Neural cell (in vitro differentiated cells): Measurements from ENCODE around the gene CTDNEP1. TPM values are rescaled to one million over a fixed set of nuclear protein-coding genes. Genes with fewer than 3 reads are reported as not detected.

Source experiments
- H2AFZ ChIP-seq: fragments of 200-600, 300-800 bp; sonication (generic), shearing (Covaris generic); 2 replicates; pipeline ENCODE4 v1.6.0; 2014; ENCODE audit warnings: low read depth, mild to moderate bottlenecking, antibody characterized with exemption, low read length, moderate library complexity
- H3F3A ChIP-seq: fragments of 200-600 bp; shearing (Covaris generic); 2 replicates; pipeline ENCODE4 v1.6.1; 2016; ENCODE audit warnings: mild to moderate bottlenecking, moderate library complexity, mixed read lengths, antibody characterized with exemption, low read length; ENCODE audit not compliant: insufficient read depth, poor library complexity, severe bottlenecking
- H3K27ac ChIP-seq: fragments of 200-600, 300-800 bp; sonication (generic), shearing (Covaris generic); 2 replicates; pipeline ENCODE4 v1.5.1; 2014; ENCODE audit warnings: mild to moderate bottlenecking, low read length, moderate library complexity
- H3K27me3 ChIP-seq: fragments of 300-800, 200-600 bp; sonication (generic), shearing (Covaris generic); 2 replicates; pipeline ENCODE4 v1.6.0; 2014; ENCODE audit warnings: mild to moderate bottlenecking, low read depth, low read length, moderate library complexity; ENCODE audit not compliant: insufficient read depth
- H3K36me3 ChIP-seq: fragments of 300-800, 200-600 bp; sonication (generic), shearing (Covaris generic); 2 replicates; pipeline ENCODE4 v1.5.1; 2014; ENCODE audit warnings: mild to moderate bottlenecking, antibody characterized with exemption, low read length, moderate library complexity; ENCODE audit not compliant: insufficient read depth
- H3K4me2 ChIP-seq: fragments of 300-800, 200-600 bp; sonication (generic), shearing (Covaris generic); 2 replicates; pipeline ENCODE4 v1.6.0; 2014; ENCODE audit warnings: mild to moderate bottlenecking, low read length
- H3K4me3 ChIP-seq: fragments of 300-800, 200-600 bp; sonication (generic), shearing (Covaris generic); 2 replicates; pipeline ENCODE4 v1.5.1; 2014; ENCODE audit warnings: mild to moderate bottlenecking, low read length, moderate library complexity
- H3K79me2 ChIP-seq: fragments of 200-600 bp; shearing (Covaris generic); replicated peaks from 2 replicates; pipeline ENCODE4 v1.6.0; 2014; ENCODE audit warnings: mild to moderate bottlenecking, low read length, moderate library complexity; ENCODE audit not compliant: insufficient read depth
- H3K9ac ChIP-seq: fragments of 300-800, 200-600 bp; sonication (generic), shearing (Covaris generic); 2 replicates; pipeline ENCODE4 v1.6.1; 2016; ENCODE audit warnings: mild to moderate bottlenecking, low read length, mixed read lengths
- H3K9me2 ChIP-seq: fragments of 200-600 bp; shearing (Covaris generic); 2 replicates; pipeline ENCODE4 v1.6.1; 2016; ENCODE audit warnings: mild to moderate bottlenecking, low read length, mixed read lengths; ENCODE audit not compliant: insufficient read depth
- H3K9me3 ChIP-seq: fragments of 200-600, 300-800 bp; sonication (generic), shearing (Covaris generic); 2 replicates; pipeline ENCODE4 v1.6.1; 2016; ENCODE audit warnings: mild to moderate bottlenecking, mixed run types, low read length, moderate library complexity, mixed read lengths
- H4K20me1 ChIP-seq: fragments of 200-600 bp; shearing (Covaris generic); 2 replicates; pipeline ENCODE4 v1.6.1; 2016; ENCODE audit warnings: mild to moderate bottlenecking, mixed run types; ENCODE audit not compliant: insufficient read depth
- CTCF ChIP-seq: fragments of 450-650 bp; IDR thresholded peaks from 2 replicates; pipeline ENCODE4 v1.5.1; 2014; ENCODE audit warnings: antibody characterized with exemption, mild to moderate bottlenecking, moderate library complexity; ENCODE audit not compliant: poor library complexity, severe bottlenecking
- EP300 ChIP-seq: fragments of 450-650 bp; conservative IDR thresholded peaks from 2 replicates; pipeline ENCODE4 v1.6.1; 2014; ENCODE audit warnings: antibody characterized with exemption, mild to moderate bottlenecking, moderate library complexity; ENCODE audit not compliant: poor library complexity, severe bottlenecking
- EZH2 ChIP-seq: fragments of 200-600, 300-800 bp; shearing (Covaris generic), sonication (generic); IDR thresholded peaks from 2 replicates; pipeline ENCODE4 v1.6.1; 2014; ENCODE audit warnings: antibody characterized with exemption, low read length, borderline replicate concordance, mild to moderate bottlenecking; ENCODE audit not compliant: insufficient read depth, poor library complexity, severe bottlenecking
- MXI1 ChIP-seq: fragments of 450-650 bp; conservative IDR thresholded peaks from 2 replicates; pipeline ENCODE4 v1.6.1; 2014; ENCODE audit warnings: antibody characterized with exemption, mild to moderate bottlenecking; ENCODE audit not compliant: poor library complexity, severe bottlenecking
- POLR2AphosphoS5 ChIP-seq: IDR thresholded peaks from 2 replicates; pipeline ENCODE4 v1.6.1; 2012
- RAD21 ChIP-seq: fragments of 450-650 bp; conservative IDR thresholded peaks from 2 replicates; pipeline ENCODE4 v1.6.1; 2014; ENCODE audit warnings: antibody characterized with exemption, mild to moderate bottlenecking, moderate library complexity
- REST ChIP-seq: IDR thresholded peaks from 2 replicates; pipeline ENCODE4 v1.6.1; 2012; ENCODE audit warnings: borderline replicate concordance
- SMC3 ChIP-seq: fragments of 450-650 bp; conservative IDR thresholded peaks from 2 replicates; pipeline ENCODE4 v1.6.1; 2014; ENCODE audit warnings: antibody characterized with exemption, mild to moderate bottlenecking, moderate library complexity; ENCODE audit not compliant: poor library complexity
- TAF1 ChIP-seq: IDR thresholded peaks from 2 replicates; pipeline ENCODE4 v1.6.1; 2012; ENCODE audit warnings: low read depth
- polyA plus RNA-seq: library from polyadenylated mRNA; depleted of rRNA; stranded (reverse); fragments of >200 nt; gene quantifications from 2 replicates; pipeline ENCODE4 v1.2.3, GENCODE V29; 2014

CTDNEP1 gene
- polyA plus RNA-seq, 1 donor from 2014 or later: 39.4 TPM

- Histone ChIP-seq H3K9me2 (no peaks in the 10 kb centered on the region), H4K20me1 (no peaks in the 10 kb centered on the region), H3K27ac (no peak overlapping the region), H3K36me3 (no peaks in the 10 kb centered on the region), H3K4me3 (peak overlapping the region; percentile 82), H3K9ac (peak overlapping the region; percentile 92), H3K9me3 (no peaks in the 10 kb centered on the region), H3K27me3 (no peaks in the 10 kb centered on the region), H3K4me2 (no peak overlapping the region), H2AFZ (no peak overlapping the region), H3F3A (no peaks in the 10 kb centered on the region), H3K79me2 (peaks cover 39% of the 10 kb centered on the region)
- no peak for TF ChIP-seq TAF1
- no peak for TF ChIP-seq MXI1
- no peak for TF ChIP-seq SMC3
- no peak for TF ChIP-seq REST
- TF ChIP-seq POLR2AphosphoS5: no peak
- TF ChIP-seq EP300: no peak
- no peak for TF ChIP-seq CTCF
- TF ChIP-seq EZH2: no peak
- TF ChIP-seq RAD21: no peak
Measured at GRCh38 chr17:7218758-7219157, 32.8 kb downstream of the CTDNEP1 start.

GRCh38 chr17:7218166-7218565 lies 33.4 kb downstream of the CTDNEP1 start:
- Histone ChIP-seq H3K9me3 (no peaks in the 10 kb centered on the region), H3K36me3 (no peaks in the 10 kb centered on the region), H3K27me3 (no peaks in the 10 kb centered on the region), H3K79me2 (peaks cover 43% of the 10 kb centered on the region), H3K9me2 (no peaks in the 10 kb centered on the region), H3K9ac (peak overlapping the region; percentile 92), H3F3A (peaks cover 4% of the 10 kb centered on the region), H4K20me1 (no peaks in the 10 kb centered on the region), H2AFZ (no peak overlapping the region), H3K27ac (peak overlapping the region; percentile 98), H3K4me3 (peak overlapping the region; percentile 82), H3K4me2 (peak overlapping the region; percentile 97)
- TF ChIP-seq POLR2AphosphoS5: no peak
- TF ChIP-seq CTCF: no peak
- no peak for TF ChIP-seq MXI1
- TF ChIP-seq TAF1: no peak
- no peak for TF ChIP-seq RAD21
- no peak for TF ChIP-seq EP300
- TF ChIP-seq EZH2: no peak
- TF ChIP-seq SMC3: no peak
- no peak for TF ChIP-seq REST
